GM19240 (cell line): ENCODE results near the gene ATG3.
"Not testable (repeated sequence)": the region's sequence is repeated elsewhere in the genome, so short reads cannot be mapped to it uniquely, and the experiment has no call there.

ENCODE experiments used
- DNase-seq: peaks from one replicate; pipeline ENCODE4 v3.0.0; 2011; ENCODE audit warnings: low spot score; ENCODE audit not compliant: insufficient read length

Gene ATG3

GRCh38 chr3:112561734-112562529 lies at the start of gene ATG3, which contains the start of gene SLC35A5:
ATG3 (minus strand) TSS chr3:112561962; CDS start chr3:112561528, 434 bp downstream.
SLC35A5 (plus strand) TSS chr3:112562045; CDS start chr3:112563404, 1,359 bp downstream.
- peak; percentile 70 for DNase-seq

- no peak for DNase-seq
These were observed 48.4 kb upstream of the ATG3 start for GRCh38 chr3:112610121-112610520.

GRCh38 chr3:112607863-112608262 lies 46.1 kb upstream of the ATG3 start:
- DNase-seq, result no peak

GRCh38 chr3:112606098-112606497 lies 44.3 kb upstream of the ATG3 start:
- DNase-seq, result no peak

GRCh38 chr3:112605285-112605684 lies 43.5 kb upstream of the ATG3 start:
- no peak for DNase-seq

- DNase-seq, result no peak
These were observed 42.8 kb upstream of the ATG3 start for GRCh38 chr3:112604536-112604935.

- DNase-seq, result no peak
These were observed 40.6 kb upstream of the ATG3 start for GRCh38 chr3:112602217-112602838.

GRCh38 chr3:112598731-112599130 lies 37.0 kb upstream of the ATG3 start:
- no peak for DNase-seq

- DNase-seq, result no peak
These were observed 36.2 kb upstream of the ATG3 start for GRCh38 chr3:112597945-112598344.

GRCh38 chr3:112594856-112595255 lies 33.1 kb upstream of the ATG3 start:
- no peak for DNase-seq

- DNase-seq, result no peak
These were observed 31.5 kb upstream of the ATG3 start for GRCh38 chr3:112593258-112593657.

- no peak for DNase-seq
These were observed 25.6 kb upstream of the ATG3 start for GRCh38 chr3:112587336-112587735.

GRCh38 chr3:112585782-112586181 lies 24.0 kb upstream of the ATG3 start:
- no peak for DNase-seq

- no peak for DNase-seq
These were observed 21.3 kb upstream of the ATG3 start for GRCh38 chr3:112583105-112583504.

GRCh38 chr3:112582244-112582874 lies 20.6 kb upstream of the ATG3 start:
- DNase-seq, result no peak

- no peak for DNase-seq
These were observed 17.9 kb upstream of the ATG3 start for GRCh38 chr3:112579697-112580096.

GRCh38 chr3:112579232-112579631 lies 17.5 kb upstream of the ATG3 start:
- no peak for DNase-seq

- no peak for DNase-seq
These were observed 10.9 kb upstream of the ATG3 start for GRCh38 chr3:112572701-112573100.

- DNase-seq, result no peak
These were observed 7.5 kb upstream of the ATG3 start for GRCh38 chr3:112569265-112569664.

GRCh38 chr3:112568642-112569041 lies 6.9 kb upstream of the ATG3 start:
- no peak for DNase-seq

GRCh38 chr3:112564940-112565305 lies 3.2 kb upstream of the ATG3 start:
- DNase-seq, result no peak

GRCh38 chr3:112564247-112564939 lies 2.6 kb upstream of the ATG3 start:
- DNase-seq, result not testable (repeated sequence)
